ENCODE data around the gene GGA1. TPM values are rescaled to one million over a fixed set of nuclear protein-coding genes. Genes with fewer than 3 reads are reported as not detected.

Gene GGA1
- total RNA-seq (2011; cell fraction: chromatin; rRNA removed; ENCODE audit: low replicate concordance): 235 and 500 TPM in 2 replicates
- total RNA-seq (2011; cell fraction: nucleolus; rRNA removed): 281 and 297 TPM in 2 replicates
- total RNA-seq (2011; cell fraction: nucleoplasm; rRNA removed): 245 and 253 TPM in 2 replicates
- total RNA-seq (2014; rRNA removed): 48.0 and 51.3 TPM in 2 replicates
- total RNA-seq (2014; rRNA removed; fragmentation: Illumina TruSeq; extraction: Trizol): 19.7 and 24.2 TPM in 2 replicates
- 29.9 and 31.1 TPM in 2 replicates for total RNA-seq (2015; rRNA removed; fragmentation: Illumina TruSeq; extraction: Trizol)
- 57.1 and 61.3 TPM in 2 replicates for total RNA-seq (2021)
- 50.4 and 53.3 TPM in 2 replicates for polyA plus RNA-seq (2011; rRNA removed)
- polyA plus RNA-seq (2011; cell fraction: cytosol; rRNA removed): 27.8 and 56.0 TPM in 2 replicates
- polyA plus RNA-seq (2011; cell fraction: nucleus; rRNA removed): 156 and 291 TPM in 2 replicates
- 41.4 and 63.8 TPM in 2 replicates for polyA plus RNA-seq (2012)
- 31.6 and 42.5 TPM in 2 replicates for polyA plus RNA-seq (2014; fragmentation: Illumina TruSeq; extraction: Trizol)
- polyA plus RNA-seq (2014; fragmentation: Nextera tagmentation; extraction: Ambion mirVana): 1 to 10 TPM; 1.5 to 1.9 TPM
- 69.5 and 71.3 TPM in 2 replicates for polyA plus RNA-seq (2014; rRNA removed)
- 26.8 and 33.7 TPM in 2 replicates for polyA minus RNA-seq (2011; rRNA and poly(A)+ RNA removed)
- polyA minus RNA-seq (2011; cell fraction: cytosol; rRNA and poly(A)+ RNA removed): 20.7 and 22.7 TPM in 2 replicates
- polyA minus RNA-seq (2011; cell fraction: nucleus; rRNA and poly(A)+ RNA removed): 56.9 and 57.8 TPM in 2 replicates
- Bru-seq, nascent RNA: percentile 76 among the genes with signal in this experiment
- BruChase-seq, experiment 1, labeled RNA remaining after a 2-hour chase: percentile 70 among the genes with signal in this experiment
- BruChase-seq, experiment 2, labeled RNA remaining after a 6-hour chase: percentile 73 among the genes with signal in this experiment
- long read RNA-seq, experiment 1, transcript GGA1-216 (4 exons, 790 nt): major isoform, 26 of 128 reads
- long read RNA-seq, experiment 1, transcript GGA1-222 (3 exons, 1,384 nt): minor isoform, 5 of 128 reads
- long read RNA-seq, experiment 1, transcript GGA1-203 (17 exons, 3,159 nt): minor isoform, 22 of 128 reads
- long read RNA-seq, experiment 1, partial matches to known transcripts: 31 of 128 reads
- long read RNA-seq, experiment 1, other reads (novel, unspliced or antisense): 43 of 128 reads
- long read RNA-seq, experiment 2, transcript GGA1-203 (17 exons, 3,159 nt): major isoform, 5 of 31 reads
- long read RNA-seq, experiment 2, partial matches to known transcripts: 10 of 31 reads
- long read RNA-seq, experiment 2, other reads (novel, unspliced or antisense): 16 of 31 reads
- long read RNA-seq, experiment 3, partial matches to known transcripts: 1 of 13 reads
- long read RNA-seq, experiment 3, other reads (novel, unspliced or antisense): 3 of 13 reads

- no TSS peak for BruUV-seq (replicated peaks)
- WGBS (ENCODE audit: insufficient coverage, low coverage, missing lambda C conversion rate): 2% methylated on average over 36 of the region's 82 CpGs
- H2AFZ ChIP-seq (ENCODE audit: low read depth, low read length): peak within 1 kb of the TSS; percentile 97
- H3K4me2 ChIP-seq (ENCODE audit: insufficient read depth, low read length): peak within 1 kb of the TSS; percentile 84
- H3K4me1 ChIP-seq (replicated peaks in 1 of 2; ENCODE audit: control insufficient read depth in 2 of 2, insufficient read depth in 2 of 2, low read length in 2 of 2): peaks cover 12 to 21% of the 10 kb centered on the region in 2 experiments; a peak in 4 of 5 replicates
- ChIA-PET CTCF (ENCODE audit: low intra/inter-chr PET ratio) (no interaction called here), POLR2A (interaction anchor here (0.6 to 2.1 kb wide), 17 partner anchors 9 to 396 kb away, joined by 3 to 7 read pairs (median 3); partner anchors contain the start of gene PDXP)
- no peaks in the 10 kb centered on the region for H3K27me3 ChIP-seq (ENCODE audit: control insufficient read depth in 2 of 2, insufficient read depth in 2 of 2, low read length in 2 of 2)
- in situ Hi-C loops (cut with MboI): no loop called here
- H3K36me3 ChIP-seq (ENCODE audit: control insufficient read depth, insufficient read depth, low read length): peaks cover 15% of the 10 kb centered on the region; the same call in 1 of the 3 replicates
- FAIRE-seq (no peak), ATAC-seq (peak; percentile 86), DNase-seq (ENCODE audit: extremely low read depth in 1 of 4, low spot score in 3 of 4) (peak; percentile 89 to 94 (median 92))
- peak within 1 kb of the TSS; percentile 95 for H3K4me3 ChIP-seq
- intact Hi-C loops (cut with micrococcal nuclease): no loop called here
- peak within 1 kb of the TSS; percentile 95 to 96 for H3K9ac ChIP-seq (ENCODE audit: insufficient read depth in 1 of 2, low read depth in 2 of 2, low read length in 2 of 2)
- H3K27ac ChIP-seq (ENCODE audit: extremely low read depth, low read depth, low read length): peak within 1 kb of the TSS; percentile 97
- peaks cover 34% of the 10 kb centered on the region for H3K79me2 ChIP-seq (ENCODE audit: control insufficient read depth, insufficient read depth, low read length)
- H4K20me1 ChIP-seq (replicated peaks; ENCODE audit: control insufficient read depth, insufficient read depth, low read length): no peaks in the 10 kb centered on the region
- H3K9me1 ChIP-seq (ENCODE audit: control insufficient read depth, insufficient read depth, low read length): peaks cover 3% of the 10 kb centered on the region
- no peaks in the 10 kb centered on the region for H3K9me3 ChIP-seq (replicated peaks; ENCODE audit: control insufficient read depth, insufficient read depth, low read depth, low read length)
- TF ChIP-seq FOS (IDR thresholded peaks at IDR 0.05; ENCODE audit: extremely low read depth, insufficient read length) (no peak), MBD2 (IDR thresholded peaks at IDR 0.05; ENCODE audit: borderline replicate concordance, low read depth) (no peak), CHCHD3 (CRISPR knock-in tag; IDR thresholded peaks at IDR 0.05) (no peak), TEAD2 (tag; IDR thresholded peaks at IDR 0.05) (no peak), KAT2B (IDR thresholded peaks at IDR 0.05; ENCODE audit: low read depth, low read length) (no peak), ZNF274 (IDR thresholded peaks at IDR 0.05; ENCODE audit: borderline replicate concordance, low read depth, low read length) (no peak), ZNF695 (CRISPR knock-in tag; IDR thresholded peaks at IDR 0.05) (no peak), ZEB2 (IDR thresholded peaks at IDR 0.05) (no peak), ZNF717 (CRISPR knock-in tag; IDR thresholded peaks at IDR 0.05) (no peak), PHTF2 (CRISPR knock-in tag; IDR thresholded peaks at IDR 0.05) (no peak), PHF8 (IDR thresholded peaks at IDR 0.05; ENCODE audit: borderline replicate concordance, low read length) (peak; percentile 64; the same call in 1 of the 2 replicates), CBFA2T2 (conservative IDR thresholded peaks at IDR 0.05) (no peak), ESRRB (CRISPR knock-in tag; IDR thresholded peaks at IDR 0.05; ENCODE audit: borderline replicate concordance) (no peak), HES1 (IDR thresholded peaks at IDR 0.05; ENCODE audit: low read depth) (no peak), SNRNP70 (optimal IDR thresholded peaks at IDR 0.05; ENCODE audit: low read depth, low read length) (no peak), NR4A1 (CRISPR knock-in tag; IDR thresholded peaks at IDR 0.05) (no peak), NR4A1 (tag; IDR thresholded peaks at IDR 0.05) (0 out of 2 replicates have a peak, but pooled peaks have one; percentile 37)
Observed at GRCh38 chr22:37608477-37609239, at the start of gene GGA1. Gene GGA1 (plus strand): TSS chr22:37608834. CDS start chr22:37608861, 27 bp downstream.

Measured in K562 (cell line).